ENCODE measurements around the gene THAP6. TPM values are rescaled to one million over a fixed set of nuclear protein-coding genes. Genes with fewer than 3 reads are reported as not detected.

THAP6 gene
- total RNA-seq, 1 donor from 2014 or later, result 31.0 TPM

- Mint-ChIP-seq H3K9me3 (ENCODE audit: unreplicated experiment) (no peaks in the 10 kb centered on the region), H3K36me3 (ENCODE audit: unreplicated experiment) (no peaks in the 10 kb centered on the region), H3K27ac (ENCODE audit: unreplicated experiment) (no peak overlapping the region), H3K4me3 (ENCODE audit: unreplicated experiment) (no peak overlapping the region), H3K4me1 (ENCODE audit: low read depth, unreplicated experiment) (no peaks in the 10 kb centered on the region), H3K27me3 (ENCODE audit: unreplicated experiment) (no peaks in the 10 kb centered on the region)
- TF ChIP-seq CTCF (IDR thresholded peaks at IDR 0.05; ENCODE audit: partially characterized antibody, unreplicated experiment), result no peak
- DNase-seq, result no peak
Measured at GRCh38 chr4:75566911-75567310, 52.6 kb downstream of the THAP6 start.

GRCh38 chr4:75567725-75568124 is 53.5 kb downstream of the THAP6 start:
- Mint-ChIP-seq H3K27ac (ENCODE audit: unreplicated experiment) (no peak overlapping the region), H3K36me3 (ENCODE audit: unreplicated experiment) (no peaks in the 10 kb centered on the region), H3K9me3 (ENCODE audit: unreplicated experiment) (no peaks in the 10 kb centered on the region), H3K4me1 (ENCODE audit: low read depth, unreplicated experiment) (no peaks in the 10 kb centered on the region), H3K4me3 (ENCODE audit: unreplicated experiment) (no peak overlapping the region), H3K27me3 (ENCODE audit: unreplicated experiment) (no peaks in the 10 kb centered on the region)
- no peak for DNase-seq
- TF ChIP-seq CTCF (IDR thresholded peaks at IDR 0.05; ENCODE audit: partially characterized antibody, unreplicated experiment), result no peak

Other genes starting within 250 kb of the THAP6 start
- 21.5 TPM for gene RCHY1, start 70 bp upstream of the THAP6 start, total RNA-seq (ENCODE audit: unreplicated experiment)
- not detected for gene ODAPH, start 41.6 kb downstream of the THAP6 start, total RNA-seq (ENCODE audit: unreplicated experiment)
- 1.6 TPM for gene CDKL2, start 116.1 kb downstream of the THAP6 start, total RNA-seq (ENCODE audit: unreplicated experiment)
- gene G3BP2, start 158.9 kb downstream of the THAP6 start, total RNA-seq (ENCODE audit: unreplicated experiment), result 245 TPM
- 32.5 TPM for gene USO1, start 210.1 kb downstream of the THAP6 start, total RNA-seq (ENCODE audit: unreplicated experiment)